Peyer's patch (tissue), 4 donors: ENCODE measurements around the gene PBX1.

ENCODE experiments used
- CTCF ChIP-seq, 6 experiments: fragments of 450-650 bp in 4 of 6; fragments of 200-600 bp in 2 of 6; sonication (generic) in 1 of 6; IDR thresholded peaks; one replicate each; pipeline ENCODE4 v1.5.1; 2017 to 2019; ENCODE audit warnings: antibody characterized with exemption in 6 of 6, mild to moderate bottlenecking in 3 of 6, moderate library complexity in 1 of 6
- POLR2A ChIP-seq, 2 donors: fragments of 450-650 bp; IDR thresholded peaks; one replicate each; pipeline ENCODE4 v1.5.1; 2017; ENCODE audit warnings: antibody characterized with exemption in 2 of 2, mild to moderate bottlenecking in 2 of 2, moderate library complexity in 2 of 2

- TF ChIP-seq POLR2A (IDR thresholded peaks at IDR 0.05) (no peak), CTCF (IDR thresholded peaks at IDR 0.05) (no peak)
Measured at GRCh38 chr1:164780863-164781262, 221.9 kb downstream of the PBX1 start.
